OCI-M1 (cell line): ENCODE results near the gene USP46.

Experiments
- DNase-seq: peaks from one replicate; lab custom pipeline; 2025; lab: John Stamatoyannopoulos, UW

USP46 gene

GRCh38 chr4:52573551-52573950 lies 85.5 kb downstream of the USP46 start:
- no peak for DNase-seq

GRCh38 chr4:52572936-52573485 lies 86.1 kb downstream of the USP46 start:
- no peak for DNase-seq

DNA sequence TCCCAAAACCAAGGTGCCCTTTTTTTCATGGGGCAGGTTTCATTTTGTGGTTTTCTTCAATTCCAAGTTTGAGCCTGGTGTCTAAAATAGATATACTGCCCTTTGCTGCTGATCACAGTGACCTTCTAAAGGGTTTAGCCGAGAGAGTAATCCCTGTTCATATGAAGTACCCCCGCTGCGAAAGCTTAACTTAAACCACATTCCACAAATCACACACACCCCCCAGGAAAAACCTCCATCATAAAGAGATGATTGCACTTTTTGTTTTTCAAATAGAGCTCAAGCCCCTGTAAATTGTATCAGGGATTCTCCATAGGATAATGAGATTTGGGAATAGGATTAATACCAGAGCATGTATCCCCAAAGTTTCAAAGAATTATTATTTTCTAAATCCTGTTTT lies 90.8 kb downstream of the USP46 start:
- no peak for DNase-seq

DNA sequence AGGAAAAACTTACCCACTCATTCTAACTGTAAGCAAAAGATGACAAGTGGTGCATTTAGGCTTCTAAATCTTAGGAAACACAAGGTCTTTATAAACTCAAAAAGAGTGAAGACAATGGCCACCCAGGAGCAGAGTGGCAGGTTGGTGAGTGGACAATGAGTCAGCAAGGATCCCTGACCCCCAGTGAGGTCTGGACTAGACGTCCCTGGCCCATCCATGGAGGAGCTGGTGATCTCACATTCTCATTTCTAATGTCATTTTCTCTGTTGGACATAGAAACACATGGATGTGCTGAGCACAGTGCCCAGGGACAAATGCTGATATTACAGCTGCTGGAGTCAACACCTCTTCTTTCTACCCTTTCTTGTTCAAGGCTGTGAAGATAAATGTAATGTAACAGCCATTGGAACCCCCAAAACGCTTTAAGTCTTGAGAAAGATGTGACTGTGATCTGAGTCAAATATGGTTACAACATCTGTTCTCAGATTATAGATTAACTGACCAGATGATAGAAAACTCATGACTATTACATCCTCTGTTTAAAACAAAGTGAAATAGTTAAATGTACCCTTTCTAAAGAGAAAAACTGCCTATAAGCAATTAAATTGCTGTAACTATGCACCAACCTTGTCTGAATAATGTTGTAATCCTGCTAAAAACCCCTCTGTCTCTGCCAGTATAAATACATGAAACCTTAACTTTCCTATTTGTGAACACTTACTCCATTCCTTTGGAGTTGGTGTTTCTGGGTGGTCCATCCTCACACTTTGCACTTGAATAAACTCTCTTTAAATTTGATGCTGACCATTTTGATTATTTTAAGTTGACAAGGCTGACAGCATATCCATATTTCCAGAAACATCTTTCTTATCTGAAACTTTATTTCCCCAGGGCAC lies 92.7 kb downstream of the USP46 start:
- no peak for DNase-seq

DNA sequence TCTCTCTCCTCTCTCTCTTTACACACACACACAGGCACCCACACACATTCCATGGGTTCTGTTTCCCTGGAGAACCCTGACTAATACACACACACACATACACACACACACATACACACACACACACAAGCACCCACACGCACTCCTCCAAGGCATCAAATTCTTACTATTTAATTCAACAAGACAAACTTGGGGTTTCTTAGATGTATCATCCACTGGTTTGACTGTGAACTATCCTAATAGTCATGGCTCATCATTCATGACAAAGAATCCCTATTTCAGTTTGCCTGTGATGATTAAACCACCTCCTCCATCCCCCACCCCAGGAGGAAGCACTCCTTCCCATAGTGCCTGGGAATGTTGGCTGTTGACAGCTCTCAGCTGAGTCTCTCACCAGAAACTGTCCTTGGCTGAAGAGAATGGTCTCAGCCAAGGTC lies 98.2 kb downstream of the USP46 start:
- DNase-seq = no peak

GRCh38 chr4:52555356-52555716 lies 103.8 kb downstream of the USP46 start:
- DNase-seq = no peak

DNA sequence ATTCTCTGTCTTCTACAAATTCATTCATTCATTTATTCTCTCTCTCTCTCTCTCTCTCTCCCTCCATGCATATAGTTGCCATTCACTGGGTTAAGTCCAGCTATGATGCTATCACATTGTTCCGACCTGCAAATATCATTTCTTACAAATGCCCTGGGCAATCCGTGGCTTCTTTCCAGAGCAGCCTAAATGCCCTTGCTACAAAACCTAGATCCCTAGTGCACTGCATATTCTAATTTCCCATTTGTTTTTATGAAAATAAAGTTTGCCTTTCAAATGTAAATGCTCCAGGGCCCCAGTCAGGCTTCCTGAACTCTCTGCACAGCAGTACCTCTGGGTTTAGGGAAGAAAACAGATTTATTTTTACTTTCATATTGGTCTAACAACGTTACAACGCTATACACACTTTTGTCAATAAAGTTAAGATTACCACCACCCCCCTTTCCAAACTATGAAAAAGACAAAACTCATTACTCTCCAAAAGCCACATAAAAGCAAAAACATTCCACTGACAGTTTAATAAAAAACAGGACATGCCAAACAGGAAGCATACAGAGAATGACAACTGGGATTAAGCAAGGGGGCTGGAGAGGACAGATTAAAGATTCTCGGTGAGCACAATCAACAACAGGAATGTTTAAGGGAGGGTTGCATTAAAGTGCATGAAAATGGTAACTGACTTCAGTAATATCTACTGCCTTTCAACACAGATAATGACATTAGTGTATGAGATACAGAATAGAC lies 104.3 kb downstream of the USP46 start:
- peak; percentile 5 for DNase-seq

DNA sequence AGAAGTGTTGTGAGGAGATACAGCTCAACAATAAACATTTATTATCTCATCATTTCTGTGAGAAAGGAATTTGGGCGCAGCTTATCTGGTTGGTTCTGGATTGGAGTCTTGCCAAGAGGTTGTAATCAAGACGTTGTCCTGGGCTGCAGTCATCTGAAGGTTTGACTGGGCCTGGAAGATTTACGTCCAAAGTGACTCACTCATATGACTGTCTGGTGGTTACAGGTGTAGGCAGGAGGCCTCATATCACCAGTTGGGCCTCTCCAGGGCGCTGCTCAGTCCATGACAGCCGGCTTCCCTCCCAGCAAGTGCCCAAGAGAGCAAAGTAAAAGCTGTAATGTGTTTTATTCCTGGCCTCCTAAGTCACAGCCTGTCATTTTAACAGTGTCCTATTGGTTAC lies 106.3 kb downstream of the USP46 start:
- peak; percentile 3 for DNase-seq

- no peak for DNase-seq
These were observed 107.6 kb downstream of the USP46 start for GRCh38 chr4:52551487-52551886.

DNA sequence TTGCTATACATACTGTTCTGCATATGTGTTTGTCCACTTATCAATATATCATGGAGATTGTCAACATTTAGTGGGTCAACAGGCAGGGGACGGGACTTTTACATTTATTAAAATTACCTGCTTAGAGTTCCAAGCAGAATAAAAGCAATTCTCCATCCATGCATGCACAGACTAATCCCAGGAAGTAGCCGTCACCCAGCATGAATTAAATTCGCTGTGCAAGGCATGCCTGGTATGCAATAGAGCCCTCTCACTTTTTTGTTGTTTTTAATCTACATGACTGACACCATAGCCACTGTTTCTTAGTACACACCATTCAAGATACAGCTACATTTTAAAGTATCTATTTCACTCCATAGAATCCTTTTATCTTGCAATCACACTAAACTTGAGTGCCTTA lies 108.9 kb downstream of the USP46 start:
- DNase-seq = no peak

- DNase-seq = no peak
These were observed 110.1 kb downstream of the USP46 start for GRCh38 chr4:52548818-52549570.

GRCh38 chr4:52546449-52546848 lies 112.7 kb downstream of the USP46 start:
- no peak for DNase-seq

DNA sequence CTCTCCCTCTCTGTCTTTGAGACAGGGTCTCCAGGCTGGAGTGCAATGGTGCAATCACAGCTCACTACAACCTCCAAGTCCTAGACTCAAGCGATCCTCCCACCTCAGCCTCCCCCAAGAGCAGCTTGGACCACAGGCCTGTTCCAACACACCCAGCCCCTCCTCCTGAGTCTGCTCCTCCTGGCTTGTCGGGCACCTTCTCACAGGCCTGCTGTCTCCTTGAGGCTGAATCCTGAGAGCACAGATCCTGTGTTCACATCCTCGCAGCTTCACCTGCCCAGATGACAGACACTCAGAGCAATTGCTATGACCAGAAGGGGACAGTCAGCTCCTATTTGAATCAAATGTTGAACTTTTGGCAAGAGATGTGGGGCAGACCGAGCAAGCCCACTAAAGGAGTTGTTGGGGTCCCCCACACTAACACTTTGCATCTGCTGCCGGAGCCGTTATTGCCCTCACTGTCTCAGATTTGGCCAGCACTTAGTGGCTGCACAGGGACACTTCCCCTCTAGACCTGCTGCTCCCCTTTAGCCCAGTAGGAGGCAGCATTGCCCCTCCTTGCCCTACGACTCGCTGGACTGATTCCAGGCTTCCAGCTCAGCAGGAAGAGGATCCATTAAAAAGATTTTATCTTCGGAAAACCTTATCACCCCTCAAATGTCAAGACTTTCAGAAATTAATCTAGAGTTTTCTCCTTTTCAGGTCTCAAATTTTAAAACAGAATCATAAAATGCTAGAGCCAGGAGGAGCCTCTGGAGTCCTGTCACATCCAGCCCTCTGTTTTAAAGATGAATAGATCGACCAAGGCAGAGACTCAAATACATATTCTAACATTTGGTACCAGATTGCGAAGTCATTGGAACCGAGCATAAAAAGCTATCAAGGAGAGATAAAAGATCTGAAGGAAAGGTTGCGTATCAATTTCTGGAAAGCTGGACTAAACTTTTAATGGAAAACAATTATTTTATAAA lies 113.7 kb downstream of the USP46 start:
- DNase-seq = peak; percentile 84
